A549 treated with ZK216348 at 1 μM for 4 hours (cell line): ENCODE results near the gene OARD1. TPM values are rescaled to one million over a fixed set of nuclear protein-coding genes. Genes with fewer than 3 reads are reported as not detected.

Experiments
- total RNA-seq: library from RNA; stranded (reverse); fragments of 200-300 nt; extraction: Qiagen RNA extraction; gene quantifications from 5 replicates; pipeline ENCODE4 v1.2.3, GENCODE V29; 2022; ENCODE audit warnings: low read depth

OARD1 gene, protein sequence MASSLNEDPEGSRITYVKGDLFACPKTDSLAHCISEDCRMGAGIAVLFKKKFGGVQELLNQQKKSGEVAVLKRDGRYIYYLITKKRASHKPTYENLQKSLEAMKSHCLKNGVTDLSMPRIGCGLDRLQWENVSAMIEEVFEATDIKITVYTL
- 18.8 to 21.9 TPM (median 19.9 TPM) in 5 replicates for total RNA-seq

DNA sequence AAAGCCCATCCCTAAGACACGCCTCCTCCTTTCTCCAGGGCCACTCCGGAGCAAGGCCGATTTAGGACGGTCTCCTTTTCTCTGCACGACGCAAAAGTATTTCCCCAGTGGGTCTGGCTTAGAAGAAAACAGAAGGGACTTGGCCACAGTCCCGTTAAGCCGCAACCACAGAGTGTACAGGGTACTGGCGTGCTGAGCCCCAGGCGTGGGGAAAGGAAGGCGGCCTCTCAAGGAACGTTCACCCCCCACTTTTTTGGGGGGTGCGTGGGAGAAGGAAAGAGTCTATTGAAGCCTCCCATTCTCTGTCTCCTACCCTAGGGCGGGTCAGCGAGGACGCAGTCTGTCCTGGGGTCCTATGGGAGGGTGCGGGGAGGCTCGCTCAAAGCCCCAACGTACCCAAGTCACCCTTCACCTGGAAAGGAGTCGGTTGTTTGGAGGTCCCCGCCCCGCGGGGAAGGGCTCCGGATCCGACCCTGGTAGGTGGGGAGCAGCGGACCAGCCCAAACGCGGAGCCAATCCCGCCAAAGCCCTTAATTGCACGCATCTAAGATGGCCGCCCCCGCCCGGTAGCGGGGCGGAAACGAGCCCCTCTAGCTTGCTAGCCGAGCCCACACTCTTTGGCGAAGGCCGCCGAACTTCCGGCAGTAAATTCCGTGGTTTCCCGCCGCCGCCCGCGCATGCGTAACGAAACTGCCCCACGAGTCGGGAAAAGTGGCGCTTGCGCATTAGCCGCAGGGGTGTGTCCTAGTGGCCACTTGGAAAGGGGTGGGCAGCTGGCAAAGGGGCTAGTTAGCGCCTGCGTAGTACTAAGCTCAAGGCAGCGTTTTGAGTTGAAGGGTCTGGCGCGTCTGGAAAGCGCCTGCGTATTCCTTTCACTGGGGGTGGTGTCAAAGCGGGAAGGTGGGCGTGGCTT is at the start of gene OARD1:
Gene OARD1 (minus strand): TSS at position 434 of the 913 bp plus-strand sequence. CDS start 722 bp downstream, outside the sequence.

DNA sequence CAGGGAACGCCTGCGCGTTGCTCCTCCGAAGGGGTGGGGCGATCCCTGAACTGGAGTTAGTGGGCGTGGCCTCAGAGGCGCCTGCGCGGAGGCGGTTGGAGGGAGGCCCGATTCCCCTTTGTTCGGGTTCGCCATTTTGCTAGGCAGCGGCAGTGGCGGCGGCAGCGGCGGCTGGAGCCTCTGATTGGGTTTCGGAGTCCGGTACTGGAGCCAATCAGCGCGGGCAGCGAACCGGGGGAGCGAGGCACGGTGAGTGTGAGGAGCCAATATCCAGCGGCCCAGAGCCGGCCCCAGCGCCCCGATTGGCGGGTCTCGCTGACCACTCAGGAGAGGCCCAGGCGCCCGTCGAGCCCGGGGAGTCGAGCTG is 663 bp upstream of the OARD1 start, which contains the start of gene NFYA:
Gene NFYA (plus strand): TSS at position 139 of the 367 bp plus-strand sequence. CDS start 6,116 bp downstream, outside the sequence.

DNA sequence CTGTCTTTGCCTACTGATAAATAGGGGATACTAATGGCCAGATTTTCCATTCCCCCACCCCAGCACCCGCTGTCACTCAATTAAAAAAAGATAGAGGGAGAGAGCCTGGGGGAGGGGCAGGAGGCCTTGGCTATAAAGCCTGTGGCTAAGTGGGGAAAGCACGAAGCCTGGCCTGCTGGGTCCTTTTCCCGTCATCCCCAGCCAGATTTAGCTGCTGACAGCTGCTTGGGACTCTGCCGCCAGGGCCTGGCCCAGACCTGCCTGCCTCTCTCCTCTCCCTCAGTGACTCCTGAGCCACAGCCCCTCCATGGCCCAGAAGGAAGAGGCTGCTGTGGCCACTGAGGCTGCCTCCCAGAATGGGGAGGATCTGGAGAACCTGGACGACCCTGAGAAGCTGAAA is 19.1 kb downstream of the OARD1 start, which contains the start of gene APOBEC2:
Gene APOBEC2 (plus strand): TSS at position 162 of the 400 bp plus-strand sequence. CDS start 146 bp downstream, at position 308.

DNA sequence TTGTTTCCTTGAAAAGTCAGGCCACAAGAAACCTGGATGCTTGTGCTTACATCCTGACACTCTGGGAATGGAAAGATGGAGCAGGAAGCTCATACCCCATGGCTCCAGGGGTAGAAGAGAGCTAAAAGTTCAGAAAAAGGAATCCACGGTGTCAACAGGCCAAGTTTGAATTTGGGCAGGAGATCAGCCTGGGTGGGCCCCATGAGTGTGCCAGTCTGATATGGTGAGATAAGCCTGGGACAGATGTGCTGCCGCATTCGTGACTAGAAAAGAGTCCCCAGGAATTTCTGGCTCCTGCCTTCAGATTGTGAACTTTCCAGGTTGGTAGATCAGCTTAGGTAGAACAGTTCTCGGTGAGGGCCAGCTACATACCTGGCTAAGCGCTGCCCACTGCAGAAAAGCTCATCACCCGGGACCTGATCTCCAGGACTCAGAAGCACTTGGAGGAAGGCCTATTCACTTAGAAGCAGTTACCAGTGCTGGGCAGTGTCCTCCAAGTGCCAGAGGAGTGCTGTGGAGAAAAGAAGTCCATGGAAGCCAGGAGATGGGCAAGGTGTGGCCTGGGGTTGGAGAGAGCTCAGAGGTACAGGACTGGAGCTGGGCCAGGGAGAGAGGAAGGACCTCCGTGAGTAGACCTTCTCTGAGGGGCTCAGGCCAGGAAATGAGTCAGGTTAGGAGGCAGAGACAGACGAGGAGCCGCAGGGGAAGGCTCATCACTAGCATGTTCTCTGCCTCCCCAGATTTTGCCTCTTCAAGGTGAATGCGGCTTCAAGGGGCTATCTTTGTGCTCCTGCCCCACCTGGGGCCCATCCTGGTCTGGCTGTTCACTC is 29.7 kb downstream of the OARD1 start, which contains the start of gene TSPO2:
Gene TSPO2 (plus strand): TSS at position 242 of the 830 bp plus-strand sequence. CDS start 519 bp downstream, at position 761.

DNA sequence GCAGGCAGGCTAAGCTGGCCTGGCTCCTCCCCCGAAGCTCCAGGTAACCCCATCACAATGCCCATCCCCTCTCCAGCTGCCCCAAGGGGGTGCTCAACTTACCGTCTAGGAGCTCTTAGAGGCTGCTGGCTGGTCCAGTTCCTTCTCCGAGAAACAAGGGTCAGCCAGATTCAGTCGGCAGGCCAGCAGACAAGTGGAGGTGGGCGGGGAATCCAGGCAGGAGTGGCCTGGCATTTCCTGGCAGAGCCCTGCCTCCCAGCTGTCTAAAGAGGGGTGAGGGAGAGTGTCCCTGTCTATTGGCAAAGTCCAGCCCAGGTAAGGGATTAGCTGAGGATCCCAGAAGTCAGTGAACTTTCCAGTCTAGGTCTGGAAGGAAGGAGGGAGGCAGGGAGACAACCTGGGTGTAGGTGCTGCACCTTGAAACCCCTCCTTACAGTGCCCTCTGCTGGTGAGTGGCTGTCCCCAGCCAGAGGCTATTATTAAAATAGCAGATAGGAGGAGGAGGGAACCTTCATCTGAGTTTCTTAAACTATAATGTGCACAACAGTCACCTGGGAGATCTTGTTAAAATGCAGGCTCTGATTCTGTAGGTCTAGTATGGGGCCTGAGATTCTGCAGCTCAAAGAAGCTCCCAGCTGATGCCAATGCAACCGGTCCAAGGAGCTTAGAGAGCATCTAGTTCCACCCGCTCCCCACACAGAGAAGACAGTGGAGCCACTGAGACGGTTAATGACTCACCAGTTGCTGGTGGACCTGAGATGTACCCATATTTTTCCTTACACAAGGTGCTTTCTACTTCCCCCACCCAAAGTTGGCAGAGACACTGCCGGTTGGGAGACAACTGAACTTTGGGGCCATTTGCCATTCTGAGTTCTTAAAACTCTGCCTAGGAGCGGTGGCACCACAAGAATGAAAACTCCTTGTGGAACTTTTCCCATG is 32.8 kb downstream of the OARD1 start, which contains the start of gene UNC5CL:
Gene UNC5CL (minus strand): TSS at position 162 of the 939 bp plus-strand sequence. CDS start 4,147 bp downstream, outside the sequence.

Other genes starting within 250 kb of the OARD1 start
- gene UNC5CL, start 33.1 kb downstream of the OARD1 start, total RNA-seq = 0.25 to 0.57 TPM (median 0.48 TPM) in 5 replicates
- not detected in 5 replicates for gene TSPO2, start 29.9 kb downstream of the OARD1 start, total RNA-seq
- gene APOBEC2, start 19.2 kb downstream of the OARD1 start, total RNA-seq = not detected in 5 replicates
- 10.0 to 14.7 TPM (median 14.0 TPM) in 5 replicates for gene NFYA, start 618 bp upstream of the OARD1 start, total RNA-seq
- gene TREML1, start 82.0 kb upstream of the OARD1 start, total RNA-seq = not detected in 5 replicates
- gene TREM2, start 90.8 kb upstream of the OARD1 start, total RNA-seq = not detected in 5 replicates
- gene TREML2, start 128.8 kb upstream of the OARD1 start, total RNA-seq = not detected in 5 replicates
- not detected in 5 replicates for gene TREML4, start 156.0 kb upstream of the OARD1 start, total RNA-seq
- 0.36 to 0.58 TPM in 2 of 5 replicates, not detected in the others for gene TREM1, start 214.3 kb upstream of the OARD1 start, total RNA-seq